Astrocyte (in vitro differentiated cells and primary cell): ENCODE measurements around the gene EPHB2. TPM values are rescaled to one million over a fixed set of nuclear protein-coding genes. Genes with fewer than 3 reads are reported as not detected.

Source experiments
- DNase-seq: peaks from one replicate; pipeline ENCODE4 v3.0.0-alpha.2; 2010; ENCODE audit warnings: low read depth
- FAIRE-seq: peaks from 2 replicates; lab custom pipeline; 2011; peaks lifted over from hg19 to GRCh38; lab: Jason Lieb, UNC
- H2AFZ ChIP-seq: 2 replicates; pipeline ENCODE4 v1.6.0; 2012; ENCODE audit warnings: low read depth, low read length, inconsistent platforms
- H3K27ac ChIP-seq: 2 replicates; pipeline ENCODE4 v1.5.1; 2011; ENCODE audit warnings: low read depth, low read length, inconsistent platforms
- H3K27me3 ChIP-seq: 2 replicates; pipeline ENCODE4 v1.6.0; 2011; ENCODE audit warnings: low read length, inconsistent platforms; ENCODE audit not compliant: insufficient read depth
- H3K36me3 ChIP-seq: 2 replicates; pipeline ENCODE4 v1.5.1; 2011; ENCODE audit warnings: low read length, inconsistent platforms; ENCODE audit not compliant: insufficient read depth
- H3K4me1 ChIP-seq: 2 replicates; pipeline ENCODE4 v1.5.1; 2011; ENCODE audit warnings: low read length, inconsistent platforms; ENCODE audit not compliant: insufficient read depth
- H3K4me2 ChIP-seq: 2 replicates; pipeline ENCODE4 v1.6.0; 2012; ENCODE audit warnings: low read length, inconsistent platforms
- H3K4me3 ChIP-seq: 2 replicates; pipeline ENCODE4 v1.5.1; 2011; ENCODE audit warnings: low read depth, mild to moderate bottlenecking, low read length, inconsistent platforms; ENCODE audit not compliant: insufficient read depth
- H3K79me2 ChIP-seq: 2 replicates; pipeline ENCODE4 v1.6.0; 2012; ENCODE audit warnings: mild to moderate bottlenecking, low read length, inconsistent platforms; ENCODE audit not compliant: insufficient read depth
- H3K9ac ChIP-seq: 2 replicates; pipeline ENCODE4 v1.6.0; 2012; ENCODE audit warnings: mild to moderate bottlenecking, low read length, inconsistent platforms
- H3K9me3 ChIP-seq: 2 replicates; pipeline ENCODE4 v1.5.1; 2012; ENCODE audit warnings: low read depth, mild to moderate bottlenecking, low read length, inconsistent platforms; ENCODE audit not compliant: insufficient read depth
- H4K20me1 ChIP-seq: 2 replicates; pipeline ENCODE4 v1.6.0; 2012; ENCODE audit warnings: low read length, inconsistent platforms; ENCODE audit not compliant: insufficient read depth
- H3K27ac Mint-ChIP-seq: one replicate; pipeline ENCODE4 v1.8.0; 2021; ENCODE audit warnings: mild to moderate bottlenecking, mixed read lengths; ENCODE audit not compliant: unreplicated experiment
- H3K27me3 Mint-ChIP-seq: one replicate; pipeline ENCODE4 v1.8.0; 2021; ENCODE audit warnings: low read depth, mixed read lengths; ENCODE audit not compliant: unreplicated experiment
- H3K36me3 Mint-ChIP-seq: one replicate; pipeline ENCODE4 v1.8.0; 2021; ENCODE audit warnings: low read depth, mixed read lengths; ENCODE audit not compliant: unreplicated experiment
- H3K4me1 Mint-ChIP-seq: one replicate; pipeline ENCODE4 v1.8.0; 2021; ENCODE audit warnings: low read depth, mixed read lengths; ENCODE audit not compliant: unreplicated experiment
- H3K4me3 Mint-ChIP-seq: one replicate; pipeline ENCODE4 v1.8.0; 2021; ENCODE audit warnings: mild to moderate bottlenecking, moderate library complexity, mixed read lengths; ENCODE audit not compliant: unreplicated experiment
- H3K9me3 Mint-ChIP-seq: one replicate; pipeline ENCODE4 v1.8.0; 2021; ENCODE audit warnings: mild to moderate bottlenecking, mixed read lengths; ENCODE audit not compliant: unreplicated experiment
- EZH2 ChIP-seq: IDR thresholded peaks from 2 replicates; pipeline ENCODE4 v1.6.1; 2012; ENCODE audit warnings: mild to moderate bottlenecking, low read length, inconsistent platforms; ENCODE audit not compliant: insufficient read depth
- total RNA-seq: library from RNA; stranded (reverse); gene quantifications from 2 replicates; pipeline ENCODE4 v1.2.1, GENCODE V29; 2021
- TF ChIP-seq, protein P1 (sequence below): IDR thresholded peaks from 2 replicates; pipeline ENCODE4 v1.5.1; 2011; ENCODE audit warnings: low read depth, mild to moderate bottlenecking, inconsistent platforms, low read length, moderate library complexity; ENCODE audit not compliant: insufficient read depth

EPHB2 gene
- total RNA-seq, 1 donor from 2014 or later: 8.4 TPM

DNA sequence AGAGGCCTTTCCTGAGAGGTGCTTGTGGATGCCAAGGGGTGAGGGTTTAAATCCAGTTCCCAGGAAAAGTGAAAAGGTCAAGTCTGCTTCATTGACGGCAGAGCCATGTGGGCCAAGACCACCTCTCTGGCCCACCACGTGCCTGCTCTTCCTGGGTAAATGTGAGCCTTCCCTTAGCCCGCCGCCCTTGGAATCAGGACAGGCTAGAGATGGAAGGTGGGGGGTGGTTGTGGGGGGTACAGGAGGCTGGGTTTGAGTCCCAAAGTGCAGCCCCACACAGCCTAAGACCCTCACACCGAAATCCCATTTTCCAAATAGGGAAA is 104.4 kb downstream of the EPHB2 start:
- Mint-ChIP-seq H3K27ac (no peak overlapping the region), H3K36me3 (peaks cover 1% of the 10 kb centered on the region), H3K27me3 (peaks cover 26% of the 10 kb centered on the region), H3K4me1 (peaks cover 2% of the 10 kb centered on the region), H3K4me3 (no peak overlapping the region), H3K9me3 (no peaks in the 10 kb centered on the region)
- H3K4me1 ChIP-seq: no peaks in the 10 kb centered on the region
- TF ChIP-seq, protein P1, sequence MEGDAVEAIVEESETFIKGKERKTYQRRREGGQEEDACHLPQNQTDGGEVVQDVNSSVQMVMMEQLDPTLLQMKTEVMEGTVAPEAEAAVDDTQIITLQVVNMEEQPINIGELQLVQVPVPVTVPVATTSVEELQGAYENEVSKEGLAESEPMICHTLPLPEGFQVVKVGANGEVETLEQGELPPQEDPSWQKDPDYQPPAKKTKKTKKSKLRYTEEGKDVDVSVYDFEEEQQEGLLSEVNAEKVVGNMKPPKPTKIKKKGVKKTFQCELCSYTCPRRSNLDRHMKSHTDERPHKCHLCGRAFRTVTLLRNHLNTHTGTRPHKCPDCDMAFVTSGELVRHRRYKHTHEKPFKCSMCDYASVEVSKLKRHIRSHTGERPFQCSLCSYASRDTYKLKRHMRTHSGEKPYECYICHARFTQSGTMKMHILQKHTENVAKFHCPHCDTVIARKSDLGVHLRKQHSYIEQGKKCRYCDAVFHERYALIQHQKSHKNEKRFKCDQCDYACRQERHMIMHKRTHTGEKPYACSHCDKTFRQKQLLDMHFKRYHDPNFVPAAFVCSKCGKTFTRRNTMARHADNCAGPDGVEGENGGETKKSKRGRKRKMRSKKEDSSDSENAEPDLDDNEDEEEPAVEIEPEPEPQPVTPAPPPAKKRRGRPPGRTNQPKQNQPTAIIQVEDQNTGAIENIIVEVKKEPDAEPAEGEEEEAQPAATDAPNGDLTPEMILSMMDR: no peak
- no peak for TF ChIP-seq EZH2
- peaks cover 15% of the 10 kb centered on the region for H3K79me2 ChIP-seq
- peaks cover 34% of the 10 kb centered on the region for H4K20me1 ChIP-seq
- H3K4me3 ChIP-seq: no peak overlapping the region
- FAIRE-seq (no peak), DNase-seq (no peak)
- H3K9me3 ChIP-seq: no peaks in the 10 kb centered on the region
- no peak overlapping the region for H3K27ac ChIP-seq
- H3K9ac ChIP-seq: no peak overlapping the region
- no peaks in the 10 kb centered on the region for H3K36me3 ChIP-seq
- no peaks in the 10 kb centered on the region for H3K27me3 ChIP-seq
- no peak overlapping the region for H3K4me2 ChIP-seq
- no peak overlapping the region for H2AFZ ChIP-seq

DNA sequence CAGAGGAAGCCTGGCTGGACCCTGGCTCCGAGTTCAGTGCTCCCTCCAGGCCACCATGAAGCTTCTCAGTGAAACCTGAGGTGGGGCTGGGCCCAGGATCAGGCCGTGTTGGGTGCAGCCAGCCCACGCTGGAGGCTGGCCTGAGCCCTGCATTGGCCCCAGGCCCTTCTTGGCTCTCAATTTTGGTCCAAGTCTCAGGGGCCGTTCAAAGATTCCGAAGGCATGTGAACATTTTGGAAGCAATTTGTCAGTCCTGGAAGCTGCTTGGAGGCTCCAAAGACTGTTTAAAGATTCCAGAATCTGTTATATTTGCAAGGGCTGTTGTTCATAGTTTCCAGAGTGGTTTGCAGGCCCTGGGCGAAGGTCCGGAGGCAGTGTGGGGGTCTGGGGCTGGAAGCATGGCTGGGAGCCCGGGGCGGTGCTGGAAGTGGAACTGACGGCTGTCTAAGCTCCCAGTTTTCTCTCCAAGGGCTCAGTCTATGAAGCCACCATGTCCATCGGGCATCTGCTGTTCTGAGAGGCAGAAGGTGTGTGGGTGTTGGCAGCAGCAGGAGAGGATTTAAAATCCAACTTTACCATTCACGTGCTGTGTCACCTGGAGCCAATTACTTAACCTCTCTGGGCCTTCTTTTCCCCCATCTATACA is 104.9 kb downstream of the EPHB2 start:
- Histone ChIP-seq H3K36me3 (no peaks in the 10 kb centered on the region), H3K9ac (no peak overlapping the region), H3K4me1 (no peaks in the 10 kb centered on the region), H3K79me2 (peaks cover 15% of the 10 kb centered on the region), H4K20me1 (peaks cover 34% of the 10 kb centered on the region), H3K27ac (no peak overlapping the region), H3K27me3 (no peaks in the 10 kb centered on the region), H3K9me3 (no peaks in the 10 kb centered on the region), H3K4me2 (no peak overlapping the region), H2AFZ (no peak overlapping the region), H3K4me3 (no peak overlapping the region)
- peaks cover 26% of the 10 kb centered on the region for H3K27me3 Mint-ChIP-seq
- no peaks in the 10 kb centered on the region for H3K36me3 Mint-ChIP-seq
- H3K4me3 Mint-ChIP-seq: no peak overlapping the region
- DNase-seq: no peak
- no peaks in the 10 kb centered on the region for H3K9me3 Mint-ChIP-seq
- no peak for TF ChIP-seq EZH2
- TF ChIP-seq, protein P1: no peak
- no peak overlapping the region for H3K27ac Mint-ChIP-seq
- peaks cover 2% of the 10 kb centered on the region for H3K4me1 Mint-ChIP-seq
- FAIRE-seq: no peak

DNA sequence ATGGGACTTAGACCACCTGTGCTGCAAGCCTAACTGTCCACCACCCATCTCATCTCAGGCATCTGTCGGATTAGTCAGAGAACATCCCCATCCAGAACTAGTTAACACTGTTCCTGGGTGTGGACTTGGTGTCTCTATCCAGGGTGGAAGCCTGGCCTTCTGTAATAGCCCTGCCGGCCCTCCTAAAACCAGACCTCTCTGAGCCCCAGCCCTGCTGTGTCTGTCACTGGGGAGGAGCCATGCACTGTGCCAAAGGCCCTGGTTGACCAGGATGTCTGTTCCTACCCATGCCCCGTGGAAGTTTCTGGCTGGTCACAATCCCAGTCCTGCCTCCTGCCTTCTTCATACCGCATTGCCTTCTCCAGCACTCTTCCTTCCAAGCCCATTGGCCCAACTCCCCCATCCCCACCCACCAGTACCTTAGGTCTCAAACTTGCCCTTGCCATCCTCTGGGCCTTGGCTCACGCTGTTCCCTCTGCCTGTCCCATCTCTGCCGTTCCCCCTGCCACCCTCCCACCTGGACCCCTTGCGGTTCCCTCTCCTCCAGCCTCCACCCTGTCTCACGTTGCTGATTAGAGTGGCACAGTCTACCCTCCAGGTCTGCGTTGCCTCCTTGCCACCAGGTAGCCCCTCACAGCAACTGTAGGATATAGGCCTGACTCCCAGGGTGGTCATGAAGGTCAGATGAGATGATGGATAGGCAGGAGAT is 105.6 kb downstream of the EPHB2 start:
- Histone ChIP-seq H3K4me3 (no peak overlapping the region), H3K27ac (no peak overlapping the region), H3K9ac (no peak overlapping the region), H3K36me3 (no peaks in the 10 kb centered on the region), H4K20me1 (peaks cover 34% of the 10 kb centered on the region), H3K4me2 (no peak overlapping the region), H3K79me2 (peaks cover 15% of the 10 kb centered on the region), H2AFZ (no peak overlapping the region), H3K9me3 (no peaks in the 10 kb centered on the region), H3K27me3 (no peaks in the 10 kb centered on the region), H3K4me1 (no peaks in the 10 kb centered on the region)
- no peaks in the 10 kb centered on the region for H3K9me3 Mint-ChIP-seq
- H3K4me3 Mint-ChIP-seq: no peak overlapping the region
- TF ChIP-seq EZH2: no peak
- TF ChIP-seq, protein P1: no peak
- no peak overlapping the region for H3K27ac Mint-ChIP-seq
- DNase-seq (no peak), FAIRE-seq (no peak)
- H3K27me3 Mint-ChIP-seq: peaks cover 20% of the 10 kb centered on the region
- H3K36me3 Mint-ChIP-seq: no peaks in the 10 kb centered on the region
- H3K4me1 Mint-ChIP-seq: peaks cover 2% of the 10 kb centered on the region
